HL-60 (cell line): ENCODE results near the gene NOVA1.

Experiments used
- DNase-seq, 2 experiments: peaks; one replicate each; pipeline ENCODE4 v3.0.0-alpha.2; 2010 to 2020; ENCODE audit warnings: low read depth in 1 of 2, low spot score in 1 of 2
- H3K27ac ChIP-seq: fragments of 250-450 bp; sonication (Bioruptor Pico); replicated peaks from 2 replicates; pipeline ENCODE4 v1.5.1; 2020; ENCODE audit warnings: mild to moderate bottlenecking, moderate library complexity
- H3K27me3 ChIP-seq: fragments of 250-450 bp; sonication (Bioruptor Pico); 2 replicates; pipeline ENCODE4 v1.5.1; 2021; ENCODE audit warnings: mild to moderate bottlenecking, moderate library complexity; ENCODE audit not compliant: insufficient read depth, poor library complexity, severe bottlenecking
- H3K4me3 ChIP-seq: replicated peaks from 2 replicates; pipeline ENCODE4 v1.5.1; 2011; ENCODE audit warnings: mild to moderate bottlenecking, control low read depth, low read length; ENCODE audit not compliant: insufficient read depth
- GABPA ChIP-seq: IDR thresholded peaks from 2 replicates; pipeline ENCODE4 v1.6.1; 2012; ENCODE audit warnings: low read depth
- POLR2AphosphoS5 ChIP-seq: IDR thresholded peaks from 2 replicates; pipeline ENCODE4 v1.6.1; 2012; ENCODE audit warnings: low read depth
- SPI1 ChIP-seq: IDR thresholded peaks from 2 replicates; pipeline ENCODE4 v1.6.1; 2012; ENCODE audit warnings: low read depth, mild to moderate bottlenecking, borderline replicate concordance
- TF ChIP-seq, protein P1 (sequence below): IDR thresholded peaks from one replicate; pipeline ENCODE4 v1.5.1; 2011; ENCODE audit warnings: low read length, control low read depth, inconsistent platforms; ENCODE audit not compliant: insufficient read depth
- TF ChIP-seq, protein P2 (sequence below): IDR thresholded peaks from 2 replicates; pipeline ENCODE4 v1.6.1; 2012; ENCODE audit warnings: low read depth; ENCODE audit not compliant: insufficient replicate concordance

NOVA1 gene

DNA sequence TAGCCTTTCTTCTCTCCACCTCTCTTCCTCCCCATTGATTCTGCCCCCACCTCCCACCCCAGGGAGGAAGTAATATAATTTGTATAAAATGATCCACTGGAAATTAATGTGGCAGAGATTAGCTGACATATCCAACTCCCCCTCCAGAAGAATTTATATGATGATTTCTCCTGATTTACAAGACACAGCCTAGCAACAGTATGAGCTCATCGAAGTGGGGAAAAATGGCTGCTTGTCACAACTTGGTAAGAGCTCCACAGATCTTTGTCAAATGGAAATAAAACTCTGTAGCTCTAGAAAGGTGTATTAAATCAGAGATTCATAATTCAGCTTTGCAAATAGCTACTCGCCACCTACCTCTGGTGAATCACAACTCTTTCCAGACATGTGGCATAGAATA lies 195.7 kb downstream of the NOVA1 start:
- H3K27me3 ChIP-seq: no peaks in the 10 kb centered on the region
- H3K27ac ChIP-seq: no peak overlapping the region
- DNase-seq: no peak
- TF ChIP-seq, protein P1, sequence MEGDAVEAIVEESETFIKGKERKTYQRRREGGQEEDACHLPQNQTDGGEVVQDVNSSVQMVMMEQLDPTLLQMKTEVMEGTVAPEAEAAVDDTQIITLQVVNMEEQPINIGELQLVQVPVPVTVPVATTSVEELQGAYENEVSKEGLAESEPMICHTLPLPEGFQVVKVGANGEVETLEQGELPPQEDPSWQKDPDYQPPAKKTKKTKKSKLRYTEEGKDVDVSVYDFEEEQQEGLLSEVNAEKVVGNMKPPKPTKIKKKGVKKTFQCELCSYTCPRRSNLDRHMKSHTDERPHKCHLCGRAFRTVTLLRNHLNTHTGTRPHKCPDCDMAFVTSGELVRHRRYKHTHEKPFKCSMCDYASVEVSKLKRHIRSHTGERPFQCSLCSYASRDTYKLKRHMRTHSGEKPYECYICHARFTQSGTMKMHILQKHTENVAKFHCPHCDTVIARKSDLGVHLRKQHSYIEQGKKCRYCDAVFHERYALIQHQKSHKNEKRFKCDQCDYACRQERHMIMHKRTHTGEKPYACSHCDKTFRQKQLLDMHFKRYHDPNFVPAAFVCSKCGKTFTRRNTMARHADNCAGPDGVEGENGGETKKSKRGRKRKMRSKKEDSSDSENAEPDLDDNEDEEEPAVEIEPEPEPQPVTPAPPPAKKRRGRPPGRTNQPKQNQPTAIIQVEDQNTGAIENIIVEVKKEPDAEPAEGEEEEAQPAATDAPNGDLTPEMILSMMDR: no peak
- TF ChIP-seq, protein P2, sequence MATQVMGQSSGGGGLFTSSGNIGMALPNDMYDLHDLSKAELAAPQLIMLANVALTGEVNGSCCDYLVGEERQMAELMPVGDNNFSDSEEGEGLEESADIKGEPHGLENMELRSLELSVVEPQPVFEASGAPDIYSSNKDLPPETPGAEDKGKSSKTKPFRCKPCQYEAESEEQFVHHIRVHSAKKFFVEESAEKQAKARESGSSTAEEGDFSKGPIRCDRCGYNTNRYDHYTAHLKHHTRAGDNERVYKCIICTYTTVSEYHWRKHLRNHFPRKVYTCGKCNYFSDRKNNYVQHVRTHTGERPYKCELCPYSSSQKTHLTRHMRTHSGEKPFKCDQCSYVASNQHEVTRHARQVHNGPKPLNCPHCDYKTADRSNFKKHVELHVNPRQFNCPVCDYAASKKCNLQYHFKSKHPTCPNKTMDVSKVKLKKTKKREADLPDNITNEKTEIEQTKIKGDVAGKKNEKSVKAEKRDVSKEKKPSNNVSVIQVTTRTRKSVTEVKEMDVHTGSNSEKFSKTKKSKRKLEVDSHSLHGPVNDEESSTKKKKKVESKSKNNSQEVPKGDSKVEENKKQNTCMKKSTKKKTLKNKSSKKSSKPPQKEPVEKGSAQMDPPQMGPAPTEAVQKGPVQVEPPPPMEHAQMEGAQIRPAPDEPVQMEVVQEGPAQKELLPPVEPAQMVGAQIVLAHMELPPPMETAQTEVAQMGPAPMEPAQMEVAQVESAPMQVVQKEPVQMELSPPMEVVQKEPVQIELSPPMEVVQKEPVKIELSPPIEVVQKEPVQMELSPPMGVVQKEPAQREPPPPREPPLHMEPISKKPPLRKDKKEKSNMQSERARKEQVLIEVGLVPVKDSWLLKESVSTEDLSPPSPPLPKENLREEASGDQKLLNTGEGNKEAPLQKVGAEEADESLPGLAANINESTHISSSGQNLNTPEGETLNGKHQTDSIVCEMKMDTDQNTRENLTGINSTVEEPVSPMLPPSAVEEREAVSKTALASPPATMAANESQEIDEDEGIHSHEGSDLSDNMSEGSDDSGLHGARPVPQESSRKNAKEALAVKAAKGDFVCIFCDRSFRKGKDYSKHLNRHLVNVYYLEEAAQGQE: no peak
- TF ChIP-seq POLR2AphosphoS5: no peak
- TF ChIP-seq GABPA: no peak
- no peak for TF ChIP-seq SPI1
- H3K4me3 ChIP-seq: no peak overlapping the region

DNA sequence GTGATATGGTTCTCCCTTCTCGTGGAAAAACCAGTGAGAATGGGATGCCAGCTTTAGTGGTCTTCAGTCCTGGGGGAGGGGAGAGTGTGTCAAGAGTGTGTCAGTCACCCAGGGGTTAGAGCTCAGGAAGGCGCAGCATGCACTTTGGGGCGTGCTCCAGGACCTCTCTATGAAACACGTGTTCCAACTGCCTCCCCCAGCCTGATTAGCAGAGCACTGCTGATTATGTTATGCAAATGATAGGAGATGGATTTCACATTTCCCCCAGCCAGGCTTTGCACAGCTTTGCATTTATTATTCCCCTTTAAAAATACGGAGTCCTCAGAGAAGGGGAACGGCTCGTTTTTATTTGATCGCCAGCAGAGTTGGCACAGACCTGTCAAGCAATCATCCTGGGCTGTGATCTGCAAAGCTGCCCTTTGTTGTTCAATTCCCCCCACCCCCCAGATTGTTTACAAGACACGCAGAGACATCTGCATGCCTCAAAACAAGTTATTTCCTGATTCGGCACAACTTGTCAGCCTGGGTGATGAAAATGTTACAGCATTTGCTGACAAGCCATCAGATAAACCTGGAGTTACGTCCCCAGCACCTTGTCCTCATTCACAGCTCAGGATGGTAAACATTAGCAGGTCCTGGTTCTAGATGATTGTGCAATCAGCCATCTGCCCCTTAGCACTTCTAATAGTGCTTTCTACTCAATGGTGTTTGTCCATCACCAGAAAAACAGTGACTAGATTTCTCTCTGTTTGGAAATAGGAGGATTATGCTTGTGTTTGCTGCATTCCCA lies 196.5 kb downstream of the NOVA1 start:
- Histone ChIP-seq H3K27ac (no peak overlapping the region), H3K4me3 (no peak overlapping the region), H3K27me3 (no peaks in the 10 kb centered on the region)
- no peak for DNase-seq
- TF ChIP-seq, protein P1: no peak
- TF ChIP-seq SPI1 (no peak), POLR2AphosphoS5 (no peak), GABPA (no peak)
- TF ChIP-seq, protein P2: no peak

DNA sequence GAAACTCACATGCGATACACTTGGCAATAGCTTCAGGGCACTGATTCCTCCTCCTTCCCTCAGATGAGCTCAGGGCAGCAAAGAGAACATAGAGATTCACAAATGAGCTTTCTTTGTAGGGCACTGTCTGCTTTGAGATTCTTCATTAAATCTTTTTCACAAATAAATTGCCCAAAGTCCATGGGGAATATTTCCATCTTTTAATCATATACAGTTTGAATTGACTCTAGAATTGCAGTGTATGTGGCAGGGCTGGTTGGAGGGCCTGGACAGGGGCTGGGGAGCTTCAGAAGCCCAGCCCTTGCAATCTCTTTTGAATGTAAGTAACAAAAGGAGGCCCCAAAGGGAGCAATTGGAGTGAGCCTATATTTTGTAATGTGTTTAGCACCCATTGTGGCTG lies 197.5 kb downstream of the NOVA1 start:
- Histone ChIP-seq H3K27ac (no peak overlapping the region), H3K4me3 (no peak overlapping the region), H3K27me3 (no peaks in the 10 kb centered on the region)
- DNase-seq: no peak
- TF ChIP-seq SPI1 (no peak), POLR2AphosphoS5 (no peak), GABPA (no peak)
- TF ChIP-seq, protein P1: no peak
- TF ChIP-seq, protein P2: no peak
